GM19239 (cell line): ENCODE data around the gene STON1.
A peak's percentile ranks its signal among the peaks of the same experiment; 100 is the strongest.
"Not testable (repeated sequence)": the region's sequence is repeated elsewhere in the genome, so short reads cannot be mapped to it uniquely, and the experiment has no call there.

Experiments
- DNase-seq: peaks from one replicate; pipeline ENCODE4 v3.0.0; 2011; ENCODE audit warnings: low spot score; ENCODE audit not compliant: insufficient read length
- FAIRE-seq: peaks from 2 replicates; lab custom pipeline; 2011; peaks lifted over from hg19 to GRCh38; lab: Jason Lieb, UNC

STON1 gene

DNA sequence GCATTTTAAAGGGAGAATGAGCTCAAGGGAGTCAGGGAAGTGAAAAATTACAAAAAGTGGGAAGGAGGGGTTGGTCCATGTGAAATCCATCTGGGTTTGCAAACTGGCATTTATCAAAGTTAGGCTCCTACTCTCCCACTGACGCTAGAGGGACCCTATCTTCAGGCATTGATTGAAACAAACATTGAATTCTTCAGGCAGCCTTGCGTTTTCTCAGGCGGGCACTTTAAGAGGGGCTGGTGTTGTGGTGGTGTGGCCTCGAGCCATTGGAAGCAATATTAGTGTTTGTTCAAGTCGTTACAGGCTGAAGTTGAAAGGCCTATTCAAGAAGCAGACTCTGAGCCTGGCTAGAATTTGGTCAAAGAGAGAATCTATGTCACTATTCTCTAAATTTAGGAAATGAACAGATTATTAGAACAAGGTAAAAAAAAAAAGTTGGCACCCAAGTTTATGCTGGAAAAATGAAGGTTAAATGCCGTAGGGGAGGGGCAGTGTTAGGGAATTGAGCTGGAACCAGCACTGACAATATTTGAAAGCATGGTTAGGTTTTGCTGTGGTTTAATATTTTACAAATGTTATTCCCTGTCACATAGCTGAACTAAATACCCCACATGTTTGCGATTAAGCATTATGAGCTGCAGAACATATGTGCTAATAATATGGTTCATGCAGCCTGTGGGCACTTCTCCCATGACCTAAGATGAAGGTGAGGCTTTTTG, 36.8 kb downstream of the STON1 start:
- no peak for DNase-seq
- no peak for FAIRE-seq

DNA sequence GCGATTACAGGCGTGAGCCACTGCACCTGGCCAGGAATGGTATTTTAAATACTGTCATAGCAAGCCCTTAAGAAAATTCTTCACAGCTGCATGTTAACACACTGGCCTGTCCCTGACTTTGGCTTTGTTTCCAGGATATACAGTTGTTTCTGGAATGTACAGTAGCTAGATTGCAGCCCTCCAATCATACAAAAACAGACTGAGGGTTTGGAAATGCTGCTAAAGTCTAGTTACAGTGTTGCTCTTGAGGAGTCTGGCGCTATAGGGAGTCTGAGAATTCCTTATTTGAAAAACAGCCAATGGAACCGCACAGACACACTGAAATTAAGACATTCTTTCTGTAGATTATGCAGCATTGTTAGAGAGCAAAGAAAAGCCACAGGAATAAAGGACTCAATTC, 37.7 kb downstream of the STON1 start:
- FAIRE-seq (no peak), DNase-seq (no peak)

DNA sequence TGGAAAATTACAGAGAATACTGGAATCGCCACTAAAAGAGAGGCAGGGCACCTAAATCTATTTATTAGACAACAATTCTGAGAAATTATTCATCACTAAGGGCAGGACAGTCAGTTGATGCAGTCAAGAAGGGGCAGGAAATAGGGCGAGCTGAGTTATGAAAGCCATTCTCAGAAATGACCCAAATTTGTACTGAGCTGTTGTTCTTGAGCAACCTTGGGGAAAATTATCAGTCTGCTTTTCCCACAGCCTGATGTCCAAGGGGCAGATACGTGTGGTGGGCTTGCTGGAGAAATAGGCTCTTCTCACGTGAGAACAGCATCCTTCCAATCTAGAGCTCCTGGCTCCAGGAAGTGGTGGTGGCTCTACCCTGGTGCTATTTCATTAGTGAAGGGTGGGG, 38.6 kb downstream of the STON1 start:
- no peak for DNase-seq
- no peak for FAIRE-seq

- no peak for FAIRE-seq
- DNase-seq, result no peak
These were observed 39.5 kb downstream of the STON1 start for GRCh38 chr2:48569433-48569832.

GRCh38 chr2:48572816-48573215, 42.9 kb downstream of the STON1 start:
- DNase-seq (no peak), FAIRE-seq (no peak)

DNA sequence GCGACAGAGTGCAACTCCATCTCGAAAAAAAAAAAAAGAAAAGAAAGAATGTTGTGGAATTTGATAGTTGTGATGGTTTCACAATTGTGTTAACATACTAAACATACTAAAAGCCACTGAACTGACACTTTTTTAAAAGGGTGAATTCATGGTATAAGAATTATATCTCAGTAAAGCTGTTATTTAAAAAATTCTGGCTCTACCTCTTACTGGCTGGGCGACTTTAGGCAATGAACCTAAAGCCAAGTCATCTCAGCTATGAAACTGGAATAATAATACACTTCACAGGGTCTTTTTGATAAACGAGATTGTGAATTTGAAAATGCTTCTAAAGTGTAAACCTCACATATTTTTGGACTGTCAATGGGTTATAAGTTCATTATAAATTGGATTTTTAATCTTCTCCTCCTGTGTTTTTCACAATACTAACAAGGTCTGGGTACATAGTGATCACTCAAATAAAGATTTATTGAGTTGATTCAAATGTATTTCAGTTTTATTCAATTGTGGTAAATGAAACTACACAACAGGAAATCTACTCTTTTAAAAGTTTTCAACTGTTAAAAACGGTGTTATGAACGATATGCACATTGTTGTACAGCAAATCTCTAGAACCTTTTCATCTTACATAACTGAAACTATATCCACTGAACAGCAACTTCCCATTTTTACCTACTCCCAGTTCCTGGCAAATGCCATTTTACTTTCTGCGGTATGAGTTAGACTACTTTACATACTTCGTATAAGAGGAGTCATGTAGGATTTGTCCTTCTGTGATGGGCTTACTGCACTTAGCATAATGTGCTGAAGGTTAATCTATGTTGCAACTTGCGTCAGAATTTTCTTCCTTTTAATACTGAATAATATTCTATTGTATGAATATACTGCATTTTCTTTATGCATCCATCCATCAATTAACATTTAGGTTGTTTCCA, 44.7 kb downstream of the STON1 start:
- FAIRE-seq (no peak), DNase-seq (no peak)

DNA sequence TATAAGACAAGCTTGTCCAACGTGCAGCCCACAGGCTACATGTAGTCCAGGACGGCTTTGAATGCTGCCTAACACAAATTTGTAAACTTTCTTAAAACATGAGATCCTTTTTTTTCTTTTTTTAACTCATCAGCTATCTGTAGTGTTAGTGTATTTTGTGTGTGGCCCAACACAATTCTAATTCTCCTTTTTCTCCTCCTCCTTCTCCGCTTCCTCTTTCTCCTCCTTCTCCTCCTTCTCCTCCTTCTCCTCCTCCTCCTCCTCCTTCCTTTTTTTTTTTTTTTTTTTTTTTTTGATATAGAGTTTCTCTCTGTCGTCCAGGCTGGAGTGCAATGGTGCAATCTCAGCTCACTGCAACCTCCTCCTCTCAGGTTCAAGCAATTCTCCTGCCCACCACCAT, 48.4 kb downstream of the STON1 start:
- FAIRE-seq, result no peak

DNA sequence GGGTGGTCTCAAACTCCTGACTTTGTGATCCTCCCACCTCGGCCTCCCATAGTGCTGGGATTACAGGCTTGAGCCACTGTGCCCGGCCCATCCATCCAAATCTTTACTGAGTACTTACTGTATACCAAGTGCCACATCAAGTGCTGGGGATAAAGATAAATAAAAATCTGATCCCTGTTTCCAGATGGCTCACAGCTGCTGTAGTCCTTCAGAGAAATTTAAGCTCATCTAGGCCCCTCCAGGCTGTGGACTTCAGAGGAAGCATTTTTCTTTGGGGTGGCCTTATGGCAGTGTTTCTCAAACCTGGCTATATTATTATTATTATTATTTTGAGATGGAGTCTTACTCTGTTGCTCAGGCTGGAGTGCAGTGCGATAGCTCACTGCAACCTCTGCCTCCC, 54.0 kb downstream of the STON1 start:
- no peak for DNase-seq
- no peak for FAIRE-seq

More for the DNA sequence above, 48.4 kb downstream of the STON1 start:
- no peak for DNase-seq

GRCh38 chr2:48584551-48584950, 54.6 kb downstream of the STON1 start:
- DNase-seq (no peak), FAIRE-seq (no peak)

DNA sequence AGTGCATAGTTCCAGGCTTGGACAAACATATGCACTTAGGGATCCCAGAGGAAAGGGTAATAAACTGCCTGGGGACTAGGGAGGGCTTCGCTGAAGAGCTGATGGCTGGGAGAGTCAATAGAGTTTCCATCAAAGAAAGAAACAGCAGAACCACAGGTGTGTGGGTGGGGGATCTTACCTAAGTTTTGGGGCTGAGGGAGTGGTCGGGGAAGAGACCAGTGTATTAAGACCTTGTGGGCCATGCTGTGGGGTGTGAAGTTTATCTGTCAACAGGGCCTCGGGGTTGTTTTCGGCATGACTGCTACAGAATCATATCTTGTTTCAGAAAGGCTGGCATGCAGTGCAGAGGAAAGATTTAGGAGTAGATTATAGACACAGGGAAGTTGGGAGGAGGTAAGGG, 56.5 kb downstream of the STON1 start:
- DNase-seq, result no peak
- FAIRE-seq, result no peak

DNA sequence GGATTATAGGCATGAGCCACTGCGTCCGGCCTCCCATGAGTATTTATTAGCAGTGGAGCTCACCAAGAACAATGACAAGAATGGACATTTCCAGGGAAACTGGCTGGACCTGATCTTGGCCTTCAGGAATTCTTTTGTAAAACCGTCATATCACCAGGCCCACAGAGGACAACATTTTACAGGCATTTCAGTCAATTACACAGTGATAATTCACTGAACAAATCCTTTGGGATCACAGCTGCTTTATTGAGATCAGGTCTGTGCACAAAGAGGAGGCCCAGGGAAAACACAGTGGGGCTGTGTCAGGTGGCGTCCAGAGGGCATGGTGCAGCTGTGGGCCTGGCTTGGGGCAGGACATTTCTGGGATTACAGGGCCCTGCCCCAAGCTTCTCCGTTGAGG, 57.6 kb downstream of the STON1 start:
- FAIRE-seq (no peak), DNase-seq (no peak)

- FAIRE-seq, result no peak
These were observed 58.0 kb downstream of the STON1 start for GRCh38 chr2:48587961-48588360.

GRCh38 chr2:48588745-48589144, 58.8 kb downstream of the STON1 start:
- no peak for FAIRE-seq
- DNase-seq, result no peak

More at GRCh38 chr2:48587961-48588360, 58.0 kb downstream of the STON1 start:
- no peak for DNase-seq

GRCh38 chr2:48589170-48589767, 59.3 kb downstream of the STON1 start:
- no peak for DNase-seq
- no peak for FAIRE-seq

- DNase-seq (no peak), FAIRE-seq (no peak)
These were observed 60.1 kb downstream of the STON1 start for GRCh38 chr2:48590017-48590416.

- no peak for DNase-seq
- FAIRE-seq, result no peak
These were observed 62.1 kb downstream of the STON1 start for GRCh38 chr2:48592067-48592466.

GRCh38 chr2:48596751-48597150, 66.8 kb downstream of the STON1 start:
- FAIRE-seq, DNase-seq: not testable (repeated sequence)

DNA sequence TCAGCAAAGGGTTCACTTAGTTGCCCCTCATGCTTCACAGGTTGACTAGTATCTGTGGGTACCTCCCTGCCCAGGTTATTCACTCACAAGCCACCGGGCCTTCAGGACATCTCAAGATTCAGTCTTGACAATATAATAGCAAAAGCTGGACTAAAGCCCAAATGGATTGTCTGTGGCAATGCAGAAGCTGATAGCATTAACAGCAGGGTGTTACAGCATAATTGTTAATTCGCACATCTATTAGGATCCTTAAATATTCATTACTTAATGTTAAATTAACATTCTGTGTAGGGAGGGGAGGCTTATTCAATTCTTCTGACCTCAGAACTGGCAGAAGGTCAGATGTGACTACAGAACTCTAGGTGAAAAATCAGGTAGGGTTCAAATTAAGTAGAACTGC, 67.5 kb downstream of the STON1 start:
- DNase-seq (no peak), FAIRE-seq (no peak)

GRCh38 chr2:48600204-48600813, 70.4 kb downstream of the STON1 start:
- peak; percentile 86 for FAIRE-seq
- DNase-seq, result no peak

GRCh38 chr2:48600917-48601316, 71.0 kb downstream of the STON1 start:
- DNase-seq, result no peak
- FAIRE-seq, result no peak

DNA sequence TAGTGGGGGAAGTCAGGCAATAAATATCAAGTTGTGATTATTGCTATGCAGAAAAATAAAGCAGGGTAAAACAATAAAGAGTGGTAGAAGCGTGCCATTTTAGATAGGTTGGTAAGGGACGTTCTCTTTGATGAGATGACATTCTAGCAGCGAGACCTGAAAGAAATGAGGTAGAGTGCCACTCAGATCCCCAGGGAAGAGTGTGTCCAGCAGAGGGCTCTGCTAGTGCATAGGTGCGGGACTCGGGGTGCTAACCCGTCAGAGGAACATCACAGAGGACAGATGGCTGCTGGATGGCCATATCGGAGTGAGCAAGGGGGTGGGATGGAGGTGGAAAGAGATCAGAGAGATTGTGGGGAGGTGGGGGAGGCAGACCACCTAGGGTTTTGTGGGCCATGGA, 71.4 kb downstream of the STON1 start:
- FAIRE-seq (no peak), DNase-seq (no peak)
